Neuronal stem cell (in vitro differentiated cells): ENCODE data around the gene TEKT2.

Experiments
- DNase-seq: peaks from one replicate; pipeline ENCODE4 v3.0.0-alpha.2; 2013; ENCODE audit warnings: low spot score
- H2AFZ ChIP-seq: one replicate; pipeline ENCODE4 v1.6.1; 2013; ENCODE audit warnings: mild to moderate bottlenecking, low read length, inconsistent platforms
- H2AK5ac ChIP-seq: 2 replicates; pipeline ENCODE4 v1.6.1; 2013; ENCODE audit warnings: low read depth, mild to moderate bottlenecking, inconsistent platforms, low read length, moderate library complexity, mixed read lengths
- H2BK120ac ChIP-seq: 2 replicates; pipeline ENCODE4 v1.6.1; 2013; ENCODE audit warnings: low read depth, mild to moderate bottlenecking, inconsistent platforms, low read length, moderate library complexity, mixed read lengths
- H2BK12ac ChIP-seq: one replicate; pipeline ENCODE4 v1.6.1; 2013; ENCODE audit warnings: low read length, inconsistent platforms
- H2BK15ac ChIP-seq: 2 replicates; pipeline ENCODE4 v1.6.1; 2013; ENCODE audit warnings: mild to moderate bottlenecking, low read length, inconsistent platforms, mixed read lengths
- H2BK5ac ChIP-seq: one replicate; pipeline ENCODE4 v1.6.1; 2013; ENCODE audit warnings: inconsistent platforms, mild to moderate bottlenecking, low read length, moderate library complexity
- H3K14ac ChIP-seq: one replicate; pipeline ENCODE4 v1.6.1; 2013; ENCODE audit warnings: low read length, inconsistent platforms
- H3K18ac ChIP-seq: 2 replicates; pipeline ENCODE4 v1.6.1; 2013; ENCODE audit warnings: low read length, inconsistent platforms
- H3K23ac ChIP-seq: 2 replicates; pipeline ENCODE4 v1.6.1; 2013; ENCODE audit warnings: low read depth, mild to moderate bottlenecking, mixed read lengths, low read length, inconsistent platforms; ENCODE audit not compliant: poor library complexity
- H3K27ac ChIP-seq: replicated peaks from 3 replicates; pipeline ENCODE4 v1.5.1; 2013; ENCODE audit warnings: low read length, inconsistent platforms
- H3K27me3 ChIP-seq, 3 experiments: 2 replicates each; pipeline ENCODE4 v1.6.1; 2013; ENCODE audit warnings: low read length in 3 of 3, mild to moderate bottlenecking in 2 of 3, inconsistent platforms in 1 of 3, low read depth in 1 of 3, mixed read lengths in 1 of 3, moderate library complexity in 1 of 3; ENCODE audit not compliant: control insufficient read depth in 3 of 3, insufficient read depth in 3 of 3
- H3K36me3 ChIP-seq, 2 donors: replicated peaks in 1 of 2; 2 replicates each; pipeline ENCODE4 v1.6.1; 2013; ENCODE audit warnings: low read length in 2 of 2; ENCODE audit not compliant: control insufficient read depth in 2 of 2, insufficient read depth in 2 of 2
- H3K4ac ChIP-seq: 2 replicates; pipeline ENCODE4 v1.6.1; 2013; ENCODE audit warnings: inconsistent platforms, mild to moderate bottlenecking, low read length, moderate library complexity
- H3K4me1 ChIP-seq, 2 donors: 1 replicate in 1 of 2; 2 replicates in 1 of 2; pipeline ENCODE4 v1.6.1; 2013; ENCODE audit warnings: low read length in 2 of 2, low read depth in 1 of 2; ENCODE audit not compliant: control insufficient read depth in 2 of 2, insufficient read depth in 1 of 2
- H3K4me2 ChIP-seq: one replicate; pipeline ENCODE4 v1.6.1; 2013; ENCODE audit warnings: mild to moderate bottlenecking, low read length, inconsistent platforms; ENCODE audit not compliant: insufficient read depth, poor library complexity, severe bottlenecking
- H3K4me3 ChIP-seq, 2 donors: 2 replicates each; pipeline ENCODE4 v1.5.1; 2013; ENCODE audit warnings: low read length in 2 of 2, mild to moderate bottlenecking in 2 of 2, inconsistent platforms in 1 of 2, moderate library complexity in 1 of 2
- H3K79me1 ChIP-seq: one replicate; pipeline ENCODE4 v1.6.1; 2013; ENCODE audit warnings: low read depth, mild to moderate bottlenecking, inconsistent platforms, low read length, moderate library complexity
- H3K9ac ChIP-seq: one replicate; pipeline ENCODE4 v1.6.1; 2013; ENCODE audit warnings: mild to moderate bottlenecking, low read depth, low read length, inconsistent platforms; ENCODE audit not compliant: poor library complexity
- H3K9me3 ChIP-seq, 2 donors: replicated peaks in 1 of 2; 2 replicates each; pipeline versions ENCODE3 to v1.6.1; 2013; ENCODE audit warnings: low read length in 2 of 2, mild to moderate bottlenecking in 2 of 2, inconsistent platforms in 1 of 2, low read depth in 1 of 2, mixed read lengths in 1 of 2, moderate library complexity in 1 of 2; ENCODE audit not compliant: control insufficient read depth in 2 of 2, insufficient read depth in 1 of 2
- H4K8ac ChIP-seq: one replicate; pipeline ENCODE4 v1.6.1; 2013; ENCODE audit warnings: low read depth, mild to moderate bottlenecking, inconsistent platforms, low read length, moderate library complexity
- H4K91ac ChIP-seq: one replicate; pipeline ENCODE4 v1.6.1; 2013; ENCODE audit warnings: low read length, low read depth, mild to moderate bottlenecking, inconsistent platforms; ENCODE audit not compliant: poor library complexity
- WGBS, 2 donors: extraction: QIAGEN DNeasy Blood & Tissue Kit; methylation state at CpG; one replicate each; pipeline ENCODE4 v1.1.7; 2013; ENCODE audit warnings: missing lambda C conversion rate in 2 of 2, mixed read lengths in 1 of 2; ENCODE audit not compliant: insufficient read length in 2 of 2, insufficient replicate concordance in 1 of 2; ENCODE audit errors: extremely low coverage in 2 of 2; 5-methylcytosine and 5-hydroxymethylcytosine counted together

Gene TEKT2

GRCh38 chr1:36095760-36096405 is 12.0 kb downstream of the TEKT2 start:
- Histone ChIP-seq H3K4ac (no peak overlapping the region), H3K9ac (no peak overlapping the region), H2BK15ac (no peak overlapping the region), H2BK120ac (no peak overlapping the region), H2AK5ac (no peak overlapping the region), H3K27ac (no peak overlapping the region), H2AFZ (no peak overlapping the region), H3K4me2 (no peak overlapping the region), H3K27me3 (no peaks in the 10 kb centered on the region), H4K8ac (no peak overlapping the region), H3K79me1 (peaks cover 7% of the 10 kb centered on the region), H3K4me3 (no peak overlapping the region), H3K9me3 (no peaks in the 10 kb centered on the region), H2BK5ac (no peak overlapping the region), H4K91ac (no peak overlapping the region), H3K36me3 (peaks cover 41 to 58% of the 10 kb centered on the region in 2 donors), H3K18ac (no peak overlapping the region), H3K14ac (no peak overlapping the region), H3K4me1 (peaks cover 0 to 8% of the 10 kb centered on the region in 2 donors), H3K23ac (no peak overlapping the region), H2BK12ac (no peak overlapping the region)
- DNase-seq, result no peak
- no CpG with 5 or more reads among the region's 15 CpGs for WGBS, 2 donors

- Histone ChIP-seq H3K4me3 (no peak overlapping the region), H2AK5ac (no peak overlapping the region), H3K4me1 (peaks cover 0 to 8% of the 10 kb centered on the region in 2 donors), H2BK5ac (peak overlapping the region; percentile 87), H3K18ac (peak overlapping the region; percentile 17), H3K79me1 (peaks cover 4% of the 10 kb centered on the region), H2BK120ac (no peak overlapping the region), H2AFZ (peak overlapping the region; percentile 63), H2BK12ac (no peak overlapping the region), H4K8ac (no peak overlapping the region), H3K9ac (no peak overlapping the region), H3K23ac (peak overlapping the region; percentile 65), H4K91ac (no peak overlapping the region), H3K4ac (no peak overlapping the region), H3K4me2 (no peak overlapping the region), H3K27ac (no peak overlapping the region), H3K9me3 (no peaks in the 10 kb centered on the region), H3K14ac (no peak overlapping the region), H3K36me3 (peaks cover 35 to 49% of the 10 kb centered on the region in 2 donors), H3K27me3 (no peaks in the 10 kb centered on the region), H2BK15ac (no peak overlapping the region)
- no CpG with 5 or more reads among the region's 16 CpGs for WGBS, 2 donors
- no peak for DNase-seq
Measured at GRCh38 chr1:36096500-36097432, 12.9 kb downstream of the TEKT2 start.

- H2AK5ac ChIP-seq, result peak overlapping the region; percentile 46
- peak overlapping the region; percentile 44 for H3K9ac ChIP-seq
- H3K18ac ChIP-seq, result no peak overlapping the region
- H2BK120ac ChIP-seq, result no peak overlapping the region
- no peak overlapping the region for H3K27ac ChIP-seq
- no peak overlapping the region for H3K23ac ChIP-seq
- H3K79me1 ChIP-seq, result peaks cover 2% of the 10 kb centered on the region
- no peak overlapping the region for H4K91ac ChIP-seq
- no peak for DNase-seq
- H3K27me3 ChIP-seq, result no peaks in the 10 kb centered on the region
- no peak overlapping the region for H4K8ac ChIP-seq
- no peaks in the 10 kb centered on the region for H3K9me3 ChIP-seq
- H3K4me3 ChIP-seq, result no peak overlapping the region
- WGBS, 2 donors, result no CpG with 5 or more reads among the region's 33 CpGs
- peaks cover 0 to 8% of the 10 kb centered on the region in 2 donors for H3K4me1 ChIP-seq
- no peak overlapping the region for H3K4ac ChIP-seq
- peaks cover 23 to 37% of the 10 kb centered on the region in 2 donors for H3K36me3 ChIP-seq
- H2AFZ ChIP-seq, result peak overlapping the region; percentile 63
- H2BK5ac ChIP-seq, result no peak overlapping the region
- H3K4me2 ChIP-seq, result no peak overlapping the region
- peak overlapping the region; percentile 56 for H3K14ac ChIP-seq
- H2BK12ac ChIP-seq, result no peak overlapping the region
- H2BK15ac ChIP-seq, result no peak overlapping the region
Measured at GRCh38 chr1:36097693-36098585, 14.0 kb downstream of the TEKT2 start.
